Astrocyte of the spinal cord (primary cell): Measurements from ENCODE around the gene DNAH17.

Experiments used
- DNase-seq: peaks from one replicate; pipeline ENCODE4 v3.0.0; 2011; ENCODE audit warnings: low read depth, low spot score
- H3K4me3 ChIP-seq: 2 replicates; pipeline ENCODE4 v1.5.1; 2011; ENCODE audit warnings: low read depth, mild to moderate bottlenecking, low read length, moderate library complexity
- in situ Hi-C: cut with HindIII; loops from 2 replicates; pipeline ENCODE4 v1.10.0; 2017; ENCODE audit warnings: low sequenced_read_pairs
- TF ChIP-seq, protein P1 (sequence below): IDR thresholded peaks from 2 replicates; pipeline ENCODE4 v1.5.1; 2012; ENCODE audit warnings: low read depth, mild to moderate bottlenecking, low read length, inconsistent platforms

The DNAH17 gene, protein sequence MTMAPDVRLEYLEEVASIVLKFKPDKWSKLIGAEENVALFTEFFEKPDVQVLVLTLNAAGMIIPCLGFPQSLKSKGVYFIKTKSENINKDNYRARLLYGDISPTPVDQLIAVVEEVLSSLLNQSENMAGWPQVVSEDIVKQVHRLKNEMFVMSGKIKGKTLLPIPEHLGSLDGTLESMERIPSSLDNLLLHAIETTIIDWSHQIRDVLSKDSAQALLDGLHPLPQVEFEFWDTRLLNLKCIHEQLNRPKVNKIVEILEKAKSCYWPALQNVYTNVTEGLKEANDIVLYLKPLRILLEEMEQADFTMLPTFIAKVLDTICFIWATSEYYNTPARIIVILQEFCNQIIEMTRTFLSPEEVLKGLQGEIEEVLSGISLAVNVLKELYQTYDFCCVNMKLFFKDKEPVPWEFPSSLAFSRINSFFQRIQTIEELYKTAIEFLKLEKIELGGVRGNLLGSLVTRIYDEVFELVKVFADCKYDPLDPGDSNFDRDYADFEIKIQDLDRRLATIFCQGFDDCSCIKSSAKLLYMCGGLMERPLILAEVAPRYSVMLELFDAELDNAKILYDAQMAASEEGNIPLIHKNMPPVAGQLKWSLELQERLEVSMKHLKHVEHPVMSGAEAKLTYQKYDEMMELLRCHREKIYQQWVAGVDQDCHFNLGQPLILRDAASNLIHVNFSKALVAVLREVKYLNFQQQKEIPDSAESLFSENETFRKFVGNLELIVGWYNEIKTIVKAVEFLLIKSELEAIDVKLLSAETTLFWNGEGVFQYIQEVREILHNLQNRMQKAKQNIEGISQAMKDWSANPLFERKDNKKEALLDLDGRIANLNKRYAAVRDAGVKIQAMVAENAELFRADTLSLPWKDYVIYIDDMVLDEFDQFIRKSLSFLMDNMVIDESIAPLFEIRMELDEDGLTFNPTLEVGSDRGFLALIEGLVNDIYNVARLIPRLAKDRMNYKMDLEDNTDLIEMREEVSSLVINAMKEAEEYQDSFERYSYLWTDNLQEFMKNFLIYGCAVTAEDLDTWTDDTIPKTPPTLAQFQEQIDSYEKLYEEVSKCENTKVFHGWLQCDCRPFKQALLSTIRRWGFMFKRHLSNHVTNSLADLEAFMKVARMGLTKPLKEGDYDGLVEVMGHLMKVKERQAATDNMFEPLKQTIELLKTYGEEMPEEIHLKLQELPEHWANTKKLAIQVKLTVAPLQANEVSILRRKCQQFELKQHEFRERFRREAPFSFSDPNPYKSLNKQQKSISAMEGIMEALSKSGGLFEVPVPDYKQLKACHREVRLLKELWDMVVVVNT (N-terminal part only)

DNA sequence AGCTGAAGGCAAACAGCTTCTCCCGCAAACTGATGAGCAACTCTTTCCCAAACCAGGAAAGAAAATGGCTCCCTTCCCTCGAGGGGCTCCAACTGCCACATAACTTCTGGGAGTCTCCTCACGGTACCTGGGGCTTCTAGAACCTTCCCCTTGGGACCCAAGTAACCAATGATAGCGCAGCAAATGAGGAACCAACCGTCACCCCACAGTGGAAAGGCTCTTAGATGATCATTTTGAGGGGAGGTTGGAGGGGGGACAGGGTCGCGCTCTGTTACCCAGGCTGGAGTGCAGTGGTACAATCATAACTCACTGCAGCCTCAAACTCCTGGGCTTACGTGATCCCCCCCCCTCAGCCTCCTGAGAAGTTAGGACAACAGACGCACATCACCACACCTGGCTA is at the start of gene DNAH17:
Gene DNAH17 (minus strand): TSS at position 101 of the 400 bp plus-strand sequence. CDS start 2,339 bp downstream, outside the sequence.
- no peak for DNase-seq
- TF ChIP-seq, protein P1, sequence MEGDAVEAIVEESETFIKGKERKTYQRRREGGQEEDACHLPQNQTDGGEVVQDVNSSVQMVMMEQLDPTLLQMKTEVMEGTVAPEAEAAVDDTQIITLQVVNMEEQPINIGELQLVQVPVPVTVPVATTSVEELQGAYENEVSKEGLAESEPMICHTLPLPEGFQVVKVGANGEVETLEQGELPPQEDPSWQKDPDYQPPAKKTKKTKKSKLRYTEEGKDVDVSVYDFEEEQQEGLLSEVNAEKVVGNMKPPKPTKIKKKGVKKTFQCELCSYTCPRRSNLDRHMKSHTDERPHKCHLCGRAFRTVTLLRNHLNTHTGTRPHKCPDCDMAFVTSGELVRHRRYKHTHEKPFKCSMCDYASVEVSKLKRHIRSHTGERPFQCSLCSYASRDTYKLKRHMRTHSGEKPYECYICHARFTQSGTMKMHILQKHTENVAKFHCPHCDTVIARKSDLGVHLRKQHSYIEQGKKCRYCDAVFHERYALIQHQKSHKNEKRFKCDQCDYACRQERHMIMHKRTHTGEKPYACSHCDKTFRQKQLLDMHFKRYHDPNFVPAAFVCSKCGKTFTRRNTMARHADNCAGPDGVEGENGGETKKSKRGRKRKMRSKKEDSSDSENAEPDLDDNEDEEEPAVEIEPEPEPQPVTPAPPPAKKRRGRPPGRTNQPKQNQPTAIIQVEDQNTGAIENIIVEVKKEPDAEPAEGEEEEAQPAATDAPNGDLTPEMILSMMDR: no peak
- H3K4me3 ChIP-seq: no peak within 1 kb of the TSS
- in situ Hi-C loops: no loop called here

DNA sequence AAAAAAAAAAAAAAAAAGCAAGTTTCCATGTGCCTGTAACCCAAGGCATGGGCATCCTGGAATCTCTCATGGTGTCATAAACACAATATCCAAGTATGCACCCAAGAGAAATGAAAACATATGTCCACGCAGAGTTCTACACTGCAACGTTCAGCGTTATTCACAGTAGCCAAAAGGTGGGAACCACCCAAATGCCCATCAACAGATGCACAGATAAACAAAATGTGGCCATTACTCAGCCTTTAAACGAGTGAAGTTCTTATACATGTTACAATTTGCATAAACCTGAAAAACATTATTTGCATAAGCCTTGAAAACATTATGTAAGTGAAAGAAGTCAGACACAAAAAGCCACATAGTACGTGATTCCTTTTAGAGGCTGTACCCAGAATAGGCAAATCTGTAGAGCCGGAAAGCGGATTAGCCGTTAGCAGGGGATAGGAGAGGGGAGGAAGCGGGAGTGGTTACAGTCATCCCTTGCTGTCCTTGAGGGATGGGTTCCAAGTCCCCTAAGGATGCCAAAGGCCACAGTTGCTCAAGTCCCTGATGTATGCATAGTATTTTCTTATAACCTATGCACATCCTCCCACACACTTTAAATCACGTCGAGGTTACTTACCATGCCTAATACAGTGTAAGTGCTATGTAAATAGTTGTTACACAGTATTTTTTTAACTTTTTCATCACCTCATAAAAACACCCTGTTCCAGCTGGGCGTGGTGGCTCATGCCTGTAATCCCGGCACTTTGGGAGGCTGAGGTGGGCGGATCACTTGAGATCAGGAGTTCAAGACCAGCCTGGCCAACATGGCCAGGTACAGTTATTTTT is 47.3 kb upstream of the DNAH17 start:
- TF ChIP-seq, protein P1: no peak
- no peak for DNase-seq
- H3K4me3 ChIP-seq: no peak overlapping the region
- in situ Hi-C loops: no loop called here

DNA sequence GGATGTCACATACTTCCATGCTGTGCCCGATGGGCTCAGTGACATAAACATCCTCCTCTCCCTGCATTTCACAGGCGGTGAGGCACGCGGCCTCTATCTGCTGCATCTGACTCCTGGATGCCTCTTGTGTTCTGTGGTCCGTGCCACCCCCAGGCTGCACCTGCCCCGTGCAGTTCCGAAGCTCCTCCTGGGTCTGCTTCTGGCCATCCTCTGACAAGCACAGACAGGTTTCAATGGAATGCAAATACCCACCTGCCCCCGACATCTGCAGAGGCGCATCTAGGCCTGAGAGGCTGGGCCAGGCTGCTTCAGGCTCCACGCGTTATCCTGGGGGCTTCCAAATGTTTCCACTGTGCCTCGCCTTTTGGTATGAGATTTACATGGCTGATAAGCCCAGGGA is 46.3 kb upstream of the DNAH17 start:
- in situ Hi-C loops: no loop called here

DNA sequence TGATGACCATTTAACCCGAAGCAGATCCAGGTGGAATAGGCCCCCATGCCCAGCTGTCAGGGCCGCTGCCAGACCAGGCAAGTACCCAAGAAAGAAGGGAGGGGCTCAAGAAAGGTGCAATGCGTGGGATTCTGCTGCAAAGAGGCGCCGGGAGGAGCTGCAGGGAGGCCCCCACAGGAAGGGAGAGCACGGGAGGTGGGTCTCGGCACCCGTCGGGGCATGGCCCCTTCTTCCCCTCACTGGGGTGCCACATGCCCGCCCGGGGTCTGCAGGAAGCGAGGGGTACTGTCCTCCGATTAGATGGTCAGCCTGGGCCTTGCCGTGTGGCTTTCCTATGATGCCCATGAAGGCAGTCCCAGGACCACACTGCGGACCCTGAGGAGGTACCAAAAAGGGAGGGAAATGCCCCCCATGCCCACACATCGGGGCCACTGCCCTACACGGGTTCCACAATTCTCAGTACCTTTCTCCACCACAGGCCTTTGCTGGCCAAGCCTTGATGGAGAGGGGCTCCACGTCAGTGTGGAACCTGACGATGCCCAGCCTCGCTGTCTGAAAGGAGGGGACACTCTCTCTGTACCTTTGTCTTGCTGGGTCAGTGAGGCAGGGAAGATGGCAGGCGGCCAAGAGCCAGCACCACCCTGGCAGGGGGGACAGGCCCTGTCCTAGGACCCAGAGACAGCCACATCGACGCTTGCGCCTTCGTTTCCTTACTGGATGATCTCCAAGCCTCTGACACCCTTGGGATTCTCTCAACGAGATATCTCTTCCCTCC is 45.5 kb upstream of the DNAH17 start:
- TF ChIP-seq, protein P1: no peak
- in situ Hi-C loops: no loop called here
- DNase-seq: no peak
- no peak overlapping the region for H3K4me3 ChIP-seq

More for the DNA sequence above, 46.3 kb upstream of the DNAH17 start:
- no peak for DNase-seq
- H3K4me3 ChIP-seq: no peak overlapping the region
- TF ChIP-seq, protein P1: no peak

DNA sequence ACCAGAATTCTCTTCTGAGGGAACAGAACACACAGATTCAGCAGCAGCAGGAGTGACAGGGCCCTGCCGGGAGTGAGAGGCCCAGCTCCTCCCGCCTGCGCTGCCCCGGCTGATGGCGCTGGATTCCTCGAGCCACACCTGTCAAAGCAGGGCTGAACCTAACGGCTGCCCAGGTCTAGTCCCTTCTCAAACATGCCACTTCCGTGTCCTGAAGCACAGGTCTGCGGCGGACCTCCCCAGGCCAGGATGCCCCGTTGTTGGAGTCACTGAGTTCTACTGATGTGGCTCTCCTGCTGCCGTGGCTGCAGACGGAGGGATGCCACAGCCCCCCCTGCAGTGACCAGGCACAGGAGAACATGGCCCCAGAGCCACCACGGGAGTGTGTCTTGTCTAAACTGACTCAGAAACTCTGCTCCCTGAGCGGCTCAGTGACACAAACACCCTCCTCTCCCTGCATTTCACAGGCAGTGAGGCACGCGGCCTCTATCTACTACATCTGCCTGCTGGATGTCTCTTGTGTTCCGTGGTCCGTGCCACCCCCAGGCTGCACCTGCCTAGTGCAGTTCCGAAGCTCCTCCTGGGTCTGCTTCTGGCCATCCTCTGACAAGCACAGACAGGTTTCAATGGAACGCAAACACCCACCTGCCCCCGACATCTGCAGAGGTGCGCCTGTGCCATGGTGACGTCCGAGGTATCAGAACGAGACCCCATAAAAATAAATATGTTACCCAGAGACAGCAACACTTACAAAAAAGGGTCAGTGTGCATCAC is 44.7 kb upstream of the DNAH17 start:
- no peak for DNase-seq
- in situ Hi-C loops: no loop called here
- H3K4me3 ChIP-seq: no peak overlapping the region
- TF ChIP-seq, protein P1: no peak
